WTC11 (cell line): Measurements from ENCODE around the gene EP400. TPM values are rescaled to one million over a fixed set of nuclear protein-coding genes. Genes with fewer than 3 reads are reported as not detected.
"Not testable (repeated sequence)": the region's sequence is repeated elsewhere in the genome, so short reads cannot be mapped to it uniquely, and the experiment has no call there.

Source experiments
- ATAC-seq: fragments of 200-7000 bp; cut with Tn5 transposase; 2 replicates; pipeline ENCODE4 v1.10.0; 2021; ENCODE audit warnings: mild to moderate bottlenecking, moderate library complexity
- CTCF ChIA-PET: fragments of 300-600 bp; sonication (Branson Sonifier 250); formaldehyde crosslinking; loops from one replicate; lab custom pipeline; 2021; ENCODE audit warnings: antibody characterized with exemption; lab: Charles Lee
- POLR2A ChIA-PET: fragments of 350-600 bp; sonication (Branson Sonifier 250); formaldehyde crosslinking; loops from one replicate; lab custom pipeline; 2021; ENCODE audit warnings: antibody characterized with exemption; lab: Charles Lee
- DNase-seq: peaks from one replicate; pipeline ENCODE4 v3.0.0; 2021; ENCODE audit warnings: low spot score
- H3K27ac Mint-ChIP-seq: 2 replicates; pipeline ENCODE4 v1.8.0; 2021; ENCODE audit warnings: mixed read lengths
- H3K27me3 Mint-ChIP-seq: 2 replicates; pipeline ENCODE4 v1.8.0; 2021; ENCODE audit warnings: low read depth, mild to moderate bottlenecking, moderate library complexity, mixed read lengths
- H3K36me3 Mint-ChIP-seq: 2 replicates; pipeline ENCODE4 v1.8.0; 2021; ENCODE audit warnings: mixed read lengths
- H3K4me1 Mint-ChIP-seq: 2 replicates; pipeline ENCODE4 v1.8.0; 2022; ENCODE audit warnings: mixed read lengths
- H3K4me3 Mint-ChIP-seq: 2 replicates; pipeline ENCODE4 v1.8.0; 2021; ENCODE audit warnings: mild to moderate bottlenecking, moderate library complexity, mixed read lengths
- H3K9me3 Mint-ChIP-seq: 2 replicates; pipeline ENCODE4 v1.8.0; 2021; ENCODE audit warnings: mixed read lengths
- CREB1 ChIP-seq: sonication (generic); formaldehyde crosslinking; IDR thresholded peaks from 2 replicates; pipeline ENCODE4 v1.8.0; 2023; ENCODE audit warnings: mild to moderate bottlenecking, missing genetic modification reagents
- CREM ChIP-seq: sonication (generic); formaldehyde crosslinking; IDR thresholded peaks from 2 replicates; pipeline ENCODE4 v1.8.1; 2022; ENCODE audit warnings: mild to moderate bottlenecking, missing genetic modification reagents, moderate library complexity
- GRHL2 ChIP-seq: fragments of 250-450 bp; sonication (Bioruptor Pico); IDR thresholded peaks from 2 replicates; pipeline ENCODE4 v1.8.0; 2022; ENCODE audit warnings: mild to moderate bottlenecking, moderate library complexity; ENCODE audit not compliant: insufficient replicate concordance, severe bottlenecking
- NFE2L1 ChIP-seq: sonication (generic); formaldehyde crosslinking; IDR thresholded peaks from 2 replicates; pipeline ENCODE4 v1.8.1; 2023; ENCODE audit warnings: missing genetic modification reagents
- NFYB ChIP-seq: sonication (generic); formaldehyde crosslinking; conservative IDR thresholded peaks from 2 replicates; pipeline ENCODE4 v1.8.0; 2022; ENCODE audit warnings: low read depth, missing genetic modification reagents
- NR2C2 ChIP-seq: sonication (generic); formaldehyde crosslinking; IDR thresholded peaks from 2 replicates; pipeline ENCODE4 v1.8.0; 2022; ENCODE audit warnings: mild to moderate bottlenecking, missing genetic modification reagents
- RORB ChIP-seq: fragments of 250-450 bp; sonication (Bioruptor Pico); IDR thresholded peaks from 2 replicates; pipeline ENCODE4 v1.9.0; 2021; ENCODE audit warnings: mild to moderate bottlenecking
- ZNF263 ChIP-seq: sonication (generic); formaldehyde crosslinking; IDR thresholded peaks from 2 replicates; pipeline ENCODE4 v1.8.1; 2022; ENCODE audit warnings: low read depth, mild to moderate bottlenecking, moderate library complexity, missing genetic modification reagents
- ZNF671 ChIP-seq: fragments of 250-450 bp; sonication (Bioruptor Pico); IDR thresholded peaks from 2 replicates; pipeline ENCODE4 v1.8.0; 2021; ENCODE audit warnings: mild to moderate bottlenecking
- total RNA-seq: library from RNA; stranded (reverse); gene quantifications from 3 replicates; pipeline ENCODE4 v1.2.3, GENCODE V29; 2021
- TF ChIP-seq, protein P1 (sequence below): sonication (generic); formaldehyde crosslinking; IDR thresholded peaks from 2 replicates; pipeline ENCODE4 v1.8.0; 2023; ENCODE audit warnings: missing genetic modification reagents
- TF ChIP-seq, protein P2 (sequence below): sonication (generic); formaldehyde crosslinking; IDR thresholded peaks from 2 replicates; pipeline ENCODE4 v1.8.1; 2022; ENCODE audit warnings: missing genetic modification reagents, borderline replicate concordance
- TF ChIP-seq, protein P3 (sequence below): sonication (generic); formaldehyde crosslinking; IDR thresholded peaks from 2 replicates; pipeline ENCODE4 v1.8.1; 2023; ENCODE audit warnings: mild to moderate bottlenecking, missing genetic modification reagents
- TF ChIP-seq, protein P4 (sequence below): sonication (generic); formaldehyde crosslinking; IDR thresholded peaks from 2 replicates; pipeline ENCODE4 v1.8.0; 2023; ENCODE audit warnings: mild to moderate bottlenecking, missing genetic modification reagents
- TF ChIP-seq, protein P5 (sequence below): sonication (generic); formaldehyde crosslinking; IDR thresholded peaks from 2 replicates; pipeline ENCODE4 v1.8.1; 2023; ENCODE audit warnings: mild to moderate bottlenecking, moderate library complexity, missing genetic modification reagents
- TF ChIP-seq, protein P6 (sequence below): sonication (generic); formaldehyde crosslinking; IDR thresholded peaks from 2 replicates; pipeline ENCODE4 v1.8.0; 2022; ENCODE audit warnings: mild to moderate bottlenecking, missing genetic modification reagents

Gene EP400
- total RNA-seq, 1 experiment from 2014 or later: 75.8 TPM

DNA sequence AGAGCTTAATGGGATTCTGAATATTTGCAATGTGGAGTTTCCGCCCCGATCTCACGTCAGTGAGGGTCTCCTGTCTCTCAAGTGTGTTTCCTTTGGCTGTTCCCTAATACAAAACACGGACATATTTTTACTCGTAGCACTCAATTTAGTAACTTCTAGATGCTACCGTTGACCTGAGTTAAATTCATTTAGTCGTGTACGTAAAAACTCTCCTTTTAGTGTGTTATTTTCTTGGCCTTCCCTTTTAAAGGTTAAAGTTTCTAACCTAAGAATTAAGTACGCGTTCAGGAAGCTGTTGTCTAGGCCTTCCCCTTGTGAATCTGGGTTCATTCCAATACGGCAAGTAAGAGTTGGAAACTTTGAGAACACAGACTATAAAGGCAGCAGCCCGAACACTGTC, 130.0 kb downstream of the EP400 start (continued):
- TF ChIP-seq, protein P1, sequence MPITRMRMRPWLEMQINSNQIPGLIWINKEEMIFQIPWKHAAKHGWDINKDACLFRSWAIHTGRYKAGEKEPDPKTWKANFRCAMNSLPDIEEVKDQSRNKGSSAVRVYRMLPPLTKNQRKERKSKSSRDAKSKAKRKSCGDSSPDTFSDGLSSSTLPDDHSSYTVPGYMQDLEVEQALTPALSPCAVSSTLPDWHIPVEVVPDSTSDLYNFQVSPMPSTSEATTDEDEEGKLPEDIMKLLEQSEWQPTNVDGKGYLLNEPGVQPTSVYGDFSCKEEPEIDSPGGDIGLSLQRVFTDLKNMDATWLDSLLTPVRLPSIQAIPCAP (CRISPR knock-in tag): no peak
- TF ChIP-seq RORB: no peak

DNA sequence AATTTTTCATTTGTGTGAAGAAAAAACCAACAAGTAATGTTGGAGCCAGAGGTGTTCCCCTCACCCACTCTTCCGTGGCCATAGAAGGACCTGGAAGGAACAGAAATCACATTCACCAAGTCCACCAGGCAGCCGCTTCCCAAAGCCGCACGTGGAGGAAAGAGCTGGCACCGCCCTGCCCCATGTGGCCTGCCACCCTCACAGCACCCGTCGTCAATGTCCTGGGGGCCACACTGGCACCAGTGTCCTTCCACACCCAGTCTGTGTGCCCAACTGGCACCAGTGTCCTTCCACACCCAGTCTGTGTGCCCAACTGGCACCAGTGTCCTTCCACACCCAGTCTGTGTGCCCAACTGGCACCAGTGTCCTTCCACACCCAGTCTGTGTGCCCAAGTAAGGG, 130.8 kb downstream of the EP400 start:
- POLR2A ChIA-PET, ATAC-seq, DNase-seq, H3K27me3 Mint-ChIP-seq, H3K9me3 Mint-ChIP-seq, CTCF ChIA-PET, H3K4me3 Mint-ChIP-seq, H3K27ac Mint-ChIP-seq: not testable (repeated sequence)
- peaks cover 13% of the 10 kb centered on the region for H3K4me1 Mint-ChIP-seq
- peaks cover 34% of the 10 kb centered on the region for H3K36me3 Mint-ChIP-seq

DNA sequence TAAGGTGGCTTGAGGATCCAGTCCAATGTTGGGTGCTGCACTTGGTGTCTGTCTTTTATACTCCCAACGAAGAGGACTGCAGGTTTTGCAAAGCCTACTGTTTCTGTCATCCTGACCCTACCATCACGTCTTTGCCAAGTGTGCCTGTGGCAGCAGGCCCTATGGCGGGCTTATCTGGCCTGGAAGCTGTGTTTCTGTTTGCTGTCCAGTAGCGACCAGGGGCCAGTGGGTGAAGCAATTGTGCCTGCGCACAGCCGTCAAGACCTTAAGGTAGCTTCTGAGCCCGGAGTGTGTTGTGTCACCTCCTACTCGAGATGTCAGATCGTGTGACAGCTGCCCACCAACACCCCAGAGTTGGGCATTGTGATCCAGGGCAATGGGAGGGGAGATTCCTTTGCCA, 131.7 kb downstream of the EP400 start:
- H3K27ac Mint-ChIP-seq: no peak overlapping the region
- peaks cover 4% of the 10 kb centered on the region; the same call in 1 of the 2 replicates for H3K27me3 Mint-ChIP-seq
- H3K4me3 Mint-ChIP-seq: no peak overlapping the region
- CTCF ChIA-PET: no interaction called here
- TF ChIP-seq ZNF671 (CRISPR knock-in tag) (no peak), CREM (CRISPR knock-in tag) (no peak), GRHL2 (no peak), NFYB (CRISPR knock-in tag) (no peak), NR2C2 (no peak), CREB1 (CRISPR knock-in tag) (no peak), NFE2L1 (CRISPR knock-in tag) (no peak), ZNF263 (no peak)
- TF ChIP-seq, protein P2, sequence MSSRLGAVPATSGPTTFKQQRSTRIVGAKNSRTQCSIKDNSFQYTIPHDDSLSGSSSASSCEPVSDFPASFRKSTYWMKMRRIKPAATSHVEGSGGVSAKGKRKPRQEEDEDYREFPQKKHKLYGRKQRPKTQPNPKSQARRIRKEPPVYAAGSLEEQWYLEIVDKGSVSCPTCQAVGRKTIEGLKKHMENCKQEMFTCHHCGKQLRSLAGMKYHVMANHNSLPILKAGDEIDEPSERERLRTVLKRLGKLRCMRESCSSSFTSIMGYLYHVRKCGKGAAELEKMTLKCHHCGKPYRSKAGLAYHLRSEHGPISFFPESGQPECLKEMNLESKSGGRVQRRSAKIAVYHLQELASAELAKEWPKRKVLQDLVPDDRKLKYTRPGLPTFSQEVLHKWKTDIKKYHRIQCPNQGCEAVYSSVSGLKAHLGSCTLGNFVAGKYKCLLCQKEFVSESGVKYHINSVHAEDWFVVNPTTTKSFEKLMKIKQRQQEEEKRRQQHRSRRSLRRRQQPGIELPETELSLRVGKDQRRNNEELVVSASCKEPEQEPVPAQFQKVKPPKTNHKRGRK: no peak
- TF ChIP-seq, protein P1 (CRISPR knock-in tag): no peak
- TF ChIP-seq, protein P3, sequence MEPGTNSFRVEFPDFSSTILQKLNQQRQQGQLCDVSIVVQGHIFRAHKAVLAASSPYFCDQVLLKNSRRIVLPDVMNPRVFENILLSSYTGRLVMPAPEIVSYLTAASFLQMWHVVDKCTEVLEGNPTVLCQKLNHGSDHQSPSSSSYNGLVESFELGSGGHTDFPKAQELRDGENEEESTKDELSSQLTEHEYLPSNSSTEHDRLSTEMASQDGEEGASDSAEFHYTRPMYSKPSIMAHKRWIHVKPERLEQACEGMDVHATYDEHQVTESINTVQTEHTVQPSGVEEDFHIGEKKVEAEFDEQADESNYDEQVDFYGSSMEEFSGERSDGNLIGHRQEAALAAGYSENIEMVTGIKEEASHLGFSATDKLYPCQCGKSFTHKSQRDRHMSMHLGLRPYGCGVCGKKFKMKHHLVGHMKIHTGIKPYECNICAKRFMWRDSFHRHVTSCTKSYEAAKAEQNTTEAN: no peak
- TF ChIP-seq, protein P4, sequence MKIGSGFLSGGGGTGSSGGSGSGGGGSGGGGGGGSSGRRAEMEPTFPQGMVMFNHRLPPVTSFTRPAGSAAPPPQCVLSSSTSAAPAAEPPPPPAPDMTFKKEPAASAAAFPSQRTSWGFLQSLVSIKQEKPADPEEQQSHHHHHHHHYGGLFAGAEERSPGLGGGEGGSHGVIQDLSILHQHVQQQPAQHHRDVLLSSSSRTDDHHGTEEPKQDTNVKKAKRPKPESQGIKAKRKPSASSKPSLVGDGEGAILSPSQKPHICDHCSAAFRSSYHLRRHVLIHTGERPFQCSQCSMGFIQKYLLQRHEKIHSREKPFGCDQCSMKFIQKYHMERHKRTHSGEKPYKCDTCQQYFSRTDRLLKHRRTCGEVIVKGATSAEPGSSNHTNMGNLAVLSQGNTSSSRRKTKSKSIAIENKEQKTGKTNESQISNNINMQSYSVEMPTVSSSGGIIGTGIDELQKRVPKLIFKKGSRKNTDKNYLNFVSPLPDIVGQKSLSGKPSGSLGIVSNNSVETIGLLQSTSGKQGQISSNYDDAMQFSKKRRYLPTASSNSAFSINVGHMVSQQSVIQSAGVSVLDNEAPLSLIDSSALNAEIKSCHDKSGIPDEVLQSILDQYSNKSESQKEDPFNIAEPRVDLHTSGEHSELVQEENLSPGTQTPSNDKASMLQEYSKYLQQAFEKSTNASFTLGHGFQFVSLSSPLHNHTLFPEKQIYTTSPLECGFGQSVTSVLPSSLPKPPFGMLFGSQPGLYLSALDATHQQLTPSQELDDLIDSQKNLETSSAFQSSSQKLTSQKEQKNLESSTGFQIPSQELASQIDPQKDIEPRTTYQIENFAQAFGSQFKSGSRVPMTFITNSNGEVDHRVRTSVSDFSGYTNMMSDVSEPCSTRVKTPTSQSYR (CRISPR knock-in tag): no peak
- TF ChIP-seq, protein P5, sequence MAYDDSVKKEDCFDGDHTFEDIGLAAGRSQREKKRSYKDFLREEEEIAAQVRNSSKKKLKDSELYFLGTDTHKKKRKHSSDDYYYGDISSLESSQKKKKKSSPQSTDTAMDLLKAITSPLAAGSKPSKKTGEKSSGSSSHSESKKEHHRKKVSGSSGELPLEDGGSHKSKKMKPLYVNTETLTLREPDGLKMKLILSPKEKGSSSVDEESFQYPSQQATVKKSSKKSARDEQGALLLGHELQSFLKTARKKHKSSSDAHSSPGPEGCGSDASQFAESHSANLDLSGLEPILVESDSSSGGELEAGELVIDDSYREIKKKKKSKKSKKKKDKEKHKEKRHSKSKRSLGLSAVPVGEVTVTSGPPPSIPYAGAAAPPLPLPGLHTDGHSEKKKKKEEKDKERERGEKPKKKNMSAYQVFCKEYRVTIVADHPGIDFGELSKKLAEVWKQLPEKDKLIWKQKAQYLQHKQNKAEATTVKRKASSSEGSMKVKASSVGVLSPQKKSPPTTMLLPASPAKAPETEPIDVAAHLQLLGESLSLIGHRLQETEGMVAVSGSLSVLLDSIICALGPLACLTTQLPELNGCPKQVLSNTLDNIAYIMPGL (CRISPR knock-in tag): no peak
- TF ChIP-seq, protein P6, sequence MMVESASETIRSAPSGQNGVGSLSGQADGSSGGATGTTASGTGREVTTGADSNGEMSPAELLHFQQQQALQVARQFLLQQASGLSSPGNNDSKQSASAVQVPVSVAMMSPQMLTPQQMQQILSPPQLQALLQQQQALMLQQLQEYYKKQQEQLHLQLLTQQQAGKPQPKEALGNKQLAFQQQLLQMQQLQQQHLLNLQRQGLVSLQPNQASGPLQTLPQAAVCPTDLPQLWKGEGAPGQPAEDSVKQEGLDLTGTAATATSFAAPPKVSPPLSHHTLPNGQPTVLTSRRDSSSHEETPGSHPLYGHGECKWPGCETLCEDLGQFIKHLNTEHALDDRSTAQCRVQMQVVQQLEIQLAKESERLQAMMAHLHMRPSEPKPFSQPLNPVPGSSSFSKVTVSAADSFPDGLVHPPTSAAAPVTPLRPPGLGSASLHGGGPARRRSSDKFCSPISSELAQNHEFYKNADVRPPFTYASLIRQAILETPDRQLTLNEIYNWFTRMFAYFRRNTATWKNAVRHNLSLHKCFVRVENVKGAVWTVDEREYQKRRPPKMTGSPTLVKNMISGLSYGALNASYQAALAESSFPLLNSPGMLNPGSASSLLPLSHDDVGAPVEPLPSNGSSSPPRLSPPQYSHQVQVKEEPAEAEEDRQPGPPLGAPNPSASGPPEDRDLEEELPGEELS (CRISPR knock-in tag): no peak
- ATAC-seq: no peak
- no peak for DNase-seq
- POLR2A ChIA-PET: interaction anchor here (0.7 kb wide), 1 partner anchor 16 kb away, joined by 3 read pairs; no protein-coding TSS in a partner anchor
- 0 out of 2 replicates have a peak, but pooled peaks cover 3% of the 10 kb centered on the region for H3K9me3 Mint-ChIP-seq
- H3K4me1 Mint-ChIP-seq: peaks cover 15% of the 10 kb centered on the region
- H3K36me3 Mint-ChIP-seq: peaks cover 29% of the 10 kb centered on the region
